PFSK-1 (cell line): ENCODE measurements around the gene HSBP1L1.

ENCODE experiments used
- REST ChIP-seq, 2 experiments: IDR thresholded peaks; 2 replicates each; pipeline versions ENCODE4 v1.6.1 to v1.8.0; 2011 to 2012; ENCODE audit warnings: low read depth in 2 of 2, low read length in 2 of 2, control low read depth in 1 of 2, inconsistent platforms in 1 of 2, mild to moderate bottlenecking in 1 of 2, moderate library complexity in 1 of 2; ENCODE audit not compliant: insufficient read depth in 1 of 2
- TAF1 ChIP-seq: IDR thresholded peaks from 2 replicates; pipeline ENCODE4 v1.6.1; 2012; ENCODE audit warnings: low read length, control low read depth, borderline replicate concordance; ENCODE audit not compliant: insufficient read depth

- no peak for TF ChIP-seq REST (IDR thresholded peaks at IDR 0.05; ENCODE audit: insufficient read depth in 1 of 2, low read depth in 2 of 2, low read length in 2 of 2)
- TF ChIP-seq TAF1: no peak
Observed at GRCh38 chr18:79931475-79931874, 33.0 kb upstream of the HSBP1L1 start.
